Hippocampal formation (tissue), 2 donors: ENCODE results near the gene NCR3LG1.
"Not testable (repeated sequence)": the region's sequence is repeated elsewhere in the genome, so short reads cannot be mapped to it uniquely, and the experiment has no call there.

Experiments used
- DNase-seq, 2 donors: peaks; one replicate each; lab custom pipeline; 2025; lab: John Stamatoyannopoulos, UW

NCR3LG1 gene

GRCh38 chr11:17412488-17413180 is 61.0 kb downstream of the NCR3LG1 start:
- no peak for DNase-seq

GRCh38 chr11:17413414-17414316 is 62.1 kb downstream of the NCR3LG1 start:
- no peak for DNase-seq

- DNase-seq, result no peak
Observed at GRCh38 chr11:17414317-17414737, 62.7 kb downstream of the NCR3LG1 start.

- no peak for DNase-seq
Observed at GRCh38 chr11:17414992-17415391, 63.4 kb downstream of the NCR3LG1 start.

GRCh38 chr11:17415523-17416104 is 64.0 kb downstream of the NCR3LG1 start:
- no peak for DNase-seq

GRCh38 chr11:17416492-17416891 is 64.9 kb downstream of the NCR3LG1 start:
- DNase-seq, result no peak

- no peak for DNase-seq
Observed at GRCh38 chr11:17418444-17419081, 67.0 kb downstream of the NCR3LG1 start.

- no peak for DNase-seq
Observed at GRCh38 chr11:17421781-17422180, 70.2 kb downstream of the NCR3LG1 start.

- DNase-seq, result no peak
Observed at GRCh38 chr11:17423533-17424310, 72.1 kb downstream of the NCR3LG1 start.

- DNase-seq, result not testable (repeated sequence)
Observed at GRCh38 chr11:17426233-17426632, 74.6 kb downstream of the NCR3LG1 start.
